ENCODE measurements around the gene AIPL1.
A peak's percentile ranks its signal among the peaks of the same experiment; 100 is the strongest.

Gene AIPL1

GRCh38 chr17:6430769-6431168, 4.2 kb downstream of the AIPL1 start:
- peak; percentile 20 for TF ChIP-seq CTCF (IDR thresholded peaks at IDR 0.05; ENCODE audit: extremely low read depth, missing control alignments)
- no peak for DNase-seq (ENCODE audit: low spot score)

GRCh38 chr17:6429266-6429665, 5.7 kb downstream of the AIPL1 start:
- no peak for DNase-seq (ENCODE audit: low spot score)
- TF ChIP-seq CTCF (IDR thresholded peaks at IDR 0.05; ENCODE audit: extremely low read depth, missing control alignments): no peak

- DNase-seq (ENCODE audit: low spot score): no peak
- TF ChIP-seq CTCF (IDR thresholded peaks at IDR 0.05; ENCODE audit: extremely low read depth, missing control alignments): no peak
Observed at GRCh38 chr17:6428207-6428965, 6.5 kb downstream of the AIPL1 start.

DNA sequence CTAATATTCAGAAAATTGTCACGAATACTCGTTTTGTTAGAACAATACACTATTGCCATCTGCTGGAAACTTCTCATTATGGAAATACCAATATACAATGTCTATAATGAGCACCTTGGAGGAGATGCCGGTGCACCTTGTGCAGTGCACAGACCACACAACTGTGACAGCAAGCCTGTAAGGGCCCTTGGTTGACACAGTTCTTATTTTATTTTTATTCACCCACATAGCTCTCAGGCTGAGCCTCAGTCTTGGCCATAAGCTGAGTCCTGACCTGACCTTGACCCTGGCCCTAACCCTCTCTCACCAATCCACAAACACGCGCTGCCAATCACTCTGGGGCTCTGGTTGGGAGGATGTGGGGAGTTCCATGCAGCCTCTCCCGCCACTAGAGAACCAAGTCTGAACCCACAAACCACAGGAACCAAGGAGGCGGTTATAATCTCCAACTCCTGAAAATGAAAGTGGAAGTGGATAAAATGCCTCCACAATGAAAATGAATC, 7.6 kb downstream of the AIPL1 start:
- peak; percentile 52 for DNase-seq (ENCODE audit: low spot score)
- TF ChIP-seq CTCF (IDR thresholded peaks at IDR 0.05; ENCODE audit: extremely low read depth, missing control alignments): no peak

GRCh38 chr17:6426356-6427101, 8.4 kb downstream of the AIPL1 start:
- no peak for TF ChIP-seq CTCF (IDR thresholded peaks at IDR 0.05; ENCODE audit: extremely low read depth, missing control alignments)
- DNase-seq (ENCODE audit: low spot score): no peak

- no peak for TF ChIP-seq CTCF (IDR thresholded peaks at IDR 0.05; ENCODE audit: extremely low read depth, missing control alignments)
- DNase-seq (ENCODE audit: low spot score): no peak
Observed at GRCh38 chr17:6425407-6425806, 9.5 kb downstream of the AIPL1 start.

DNA sequence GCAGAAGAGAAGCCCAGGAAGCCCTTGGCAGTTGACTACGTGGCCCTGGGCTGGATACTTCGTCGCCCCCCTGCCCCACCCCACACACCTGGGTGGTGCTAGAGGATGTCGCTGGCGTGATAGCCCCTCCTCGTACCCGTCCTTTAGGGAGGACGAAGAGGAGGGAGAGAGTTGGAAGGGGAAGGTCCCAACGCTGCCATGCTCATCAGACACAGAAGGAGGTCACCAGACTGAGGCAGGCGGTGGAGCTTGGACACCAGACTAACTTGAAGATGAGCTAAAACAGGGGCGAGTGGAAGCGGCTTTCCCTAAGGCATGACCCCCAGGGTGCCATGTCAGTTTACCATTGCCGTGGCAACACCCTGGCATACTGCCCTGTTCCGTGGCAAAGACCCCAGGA, 11.0 kb downstream of the AIPL1 start:
- no peak for TF ChIP-seq CTCF (IDR thresholded peaks at IDR 0.05; ENCODE audit: extremely low read depth, missing control alignments)
- DNase-seq (ENCODE audit: low spot score): no peak
